Endodermal cell (in vitro differentiated cells): ENCODE data around the gene USP33. TPM values are rescaled to one million over a fixed set of nuclear protein-coding genes. Genes with fewer than 3 reads are reported as not detected.

Source experiments
- DNase-seq: peaks from one replicate; pipeline ENCODE4 v3.0.0-alpha.2; 2017
- H3K27ac ChIP-seq: 2 replicates; pipeline ENCODE4 v1.5.1; 2013; ENCODE audit warnings: mild to moderate bottlenecking, low read depth, low read length, moderate library complexity
- H3K27me3 ChIP-seq: 2 replicates; pipeline ENCODE4 v1.6.1; 2013; ENCODE audit warnings: mild to moderate bottlenecking, low read length, moderate library complexity; ENCODE audit not compliant: insufficient read depth, control insufficient read depth, poor library complexity, severe bottlenecking
- H3K36me3 ChIP-seq: 2 replicates; pipeline ENCODE4 v1.7.0; 2013; ENCODE audit warnings: mild to moderate bottlenecking, low read length, moderate library complexity; ENCODE audit not compliant: control insufficient read depth, insufficient read depth
- H3K4me1 ChIP-seq: one replicate; pipeline ENCODE4 v1.7.0; 2013; ENCODE audit warnings: low read length; ENCODE audit not compliant: control insufficient read depth, insufficient read depth
- H3K4me3 ChIP-seq: 2 replicates; pipeline ENCODE4 v1.5.1; 2013; ENCODE audit warnings: mild to moderate bottlenecking, low read length, moderate library complexity
- H3K9ac ChIP-seq: 2 replicates; pipeline ENCODE4 v1.6.1; 2013; ENCODE audit warnings: mild to moderate bottlenecking, low read length, moderate library complexity; ENCODE audit not compliant: poor library complexity, severe bottlenecking; ENCODE audit errors: extremely low read depth
- H3K9me3 ChIP-seq: 2 replicates; pipeline ENCODE4 v1.6.1; 2013; ENCODE audit warnings: mild to moderate bottlenecking, low read length, moderate library complexity; ENCODE audit not compliant: control insufficient read depth
- H3K27ac Mint-ChIP-seq: 2 replicates; pipeline ENCODE4 v1.8.0; 2020; ENCODE audit warnings: mixed read lengths
- H3K27me3 Mint-ChIP-seq: 2 replicates; pipeline ENCODE4 v1.8.0; 2021; ENCODE audit warnings: mild to moderate bottlenecking, mixed read lengths; ENCODE audit not compliant: insufficient read depth
- H3K36me3 Mint-ChIP-seq: 2 replicates; pipeline ENCODE4 v1.8.0; 2020; ENCODE audit warnings: low read depth, mixed read lengths
- H3K4me1 Mint-ChIP-seq: 2 replicates; pipeline ENCODE4 v1.8.0; 2020; ENCODE audit warnings: mixed read lengths
- H3K4me3 Mint-ChIP-seq: 2 replicates; pipeline ENCODE4 v1.8.0; 2020; ENCODE audit warnings: mild to moderate bottlenecking, moderate library complexity, mixed read lengths
- H3K9me3 Mint-ChIP-seq: 2 replicates; pipeline ENCODE4 v1.8.0; 2020; ENCODE audit warnings: mild to moderate bottlenecking, mixed read lengths
- CTCF ChIP-seq: fragments of 200-600 bp; sonication (generic); conservative IDR thresholded peaks from 2 replicates; pipeline ENCODE4 v1.5.0; 2021; ENCODE audit warnings: antibody characterized with exemption, mild to moderate bottlenecking
- WGBS, 2 experiments: methylation state at CpG; one replicate each; pipeline versions ENCODE4 v1.1.5 to v1.1.7; 2013; ENCODE audit warnings: missing lambda C conversion rate in 2 of 2, mixed read lengths in 1 of 2; ENCODE audit not compliant: insufficient coverage in 1 of 2, insufficient read length in 1 of 2; 5-methylcytosine and 5-hydroxymethylcytosine counted together
- total RNA-seq, 2 donors: library from RNA; stranded (reverse); fragmentation: NEBNext Ultra II Directional in 1 of 2; extraction: Animal tissue kit (Norgen Biotek cat#: 25700) in 1 of 2; gene quantifications; 2 replicates in 1 of 2; 3 replicates in 1 of 2; pipeline ENCODE4 v1.2.1, GENCODE V29; 2021

The USP33 gene
- total RNA-seq, 2 donors from 2014 or later = 61.8 to 67.6 TPM

GRCh38 chr1:77776007-77776700 is 16.5 kb upstream of the USP33 start:
- H3K4me1 Mint-ChIP-seq = peaks cover 8% of the 10 kb centered on the region
- no peaks in the 10 kb centered on the region for H3K36me3 ChIP-seq
- no peaks in the 10 kb centered on the region for H3K36me3 Mint-ChIP-seq
- no peaks in the 10 kb centered on the region for H3K9me3 ChIP-seq
- DNase-seq = no peak
- WGBS, 2 experiments = 97 to 100% methylated on average over 4 to 7 of the region's 7 CpGs
- H3K9me3 Mint-ChIP-seq = no peaks in the 10 kb centered on the region
- H3K4me1 ChIP-seq = no peaks in the 10 kb centered on the region
- H3K4me3 ChIP-seq = no peak overlapping the region
- H3K4me3 Mint-ChIP-seq = no peak overlapping the region
- no peaks in the 10 kb centered on the region for H3K27me3 ChIP-seq
- no peaks in the 10 kb centered on the region for H3K27me3 Mint-ChIP-seq
- no peak overlapping the region for H3K9ac ChIP-seq
- no peak for TF ChIP-seq CTCF
- H3K27ac ChIP-seq = no peak overlapping the region
- no peak overlapping the region for H3K27ac Mint-ChIP-seq

- WGBS, 2 experiments = 96% methylated on average over 4 of the region's 4 CpGs; no CpG with 5 or more reads in 1 of the 2 experiments
- Mint-ChIP-seq H3K27me3 (no peaks in the 10 kb centered on the region), H3K9me3 (no peaks in the 10 kb centered on the region)
Measured at GRCh38 chr1:77768006-77768405, 8.4 kb upstream of the USP33 start.

GRCh38 chr1:77762072-77762476 is 2.4 kb upstream of the USP33 start:
- H3K4me3 Mint-ChIP-seq = no peak overlapping the region

More at GRCh38 chr1:77768006-77768405, 8.4 kb upstream of the USP33 start:
- Histone ChIP-seq H3K4me1 (no peaks in the 10 kb centered on the region), H3K27me3 (no peaks in the 10 kb centered on the region), H3K4me3 (no peak overlapping the region), H3K9me3 (no peaks in the 10 kb centered on the region), H3K36me3 (no peaks in the 10 kb centered on the region), H3K27ac (no peak overlapping the region), H3K9ac (no peak overlapping the region)
- TF ChIP-seq CTCF = no peak
- no peak for DNase-seq
- no peaks in the 10 kb centered on the region for H3K4me1 Mint-ChIP-seq
- H3K4me3 Mint-ChIP-seq = no peak overlapping the region
- no peaks in the 10 kb centered on the region for H3K36me3 Mint-ChIP-seq
- no peak overlapping the region for H3K27ac Mint-ChIP-seq

More at GRCh38 chr1:77762072-77762476, 2.4 kb upstream of the USP33 start:
- no peaks in the 10 kb centered on the region for H3K27me3 ChIP-seq
- no peak overlapping the region for H3K9ac ChIP-seq
- Mint-ChIP-seq H3K9me3 (no peaks in the 10 kb centered on the region), H3K4me1 (peaks cover 8% of the 10 kb centered on the region), H3K27me3 (no peaks in the 10 kb centered on the region), H3K27ac (no peak overlapping the region), H3K36me3 (no peaks in the 10 kb centered on the region)
- no peak for TF ChIP-seq CTCF
- no peaks in the 10 kb centered on the region for H3K4me1 ChIP-seq
- H3K4me3 ChIP-seq = no peak overlapping the region
- H3K9me3 ChIP-seq = no peaks in the 10 kb centered on the region
- H3K27ac ChIP-seq = no peak overlapping the region
- WGBS, 2 experiments = 90% methylated on average over 1 of the region's 1 CpG
- H3K36me3 ChIP-seq = no peaks in the 10 kb centered on the region
- DNase-seq = no peak
